Dendritic cell treated with granulocyte-macrophage colony-stimulating factor and Interleukin-4, amounts not matched to agents 40 ng/mL and 50 ng/mL, for 4 days (primary cell): ENCODE data around the gene EDEM1.

Source experiments
- H3K27ac Mint-ChIP-seq: one replicate; pipeline ENCODE4 v1.8.0; 2022; ENCODE audit warnings: mild to moderate bottlenecking, mixed read lengths
- H3K27me3 Mint-ChIP-seq: one replicate; pipeline ENCODE4 v1.8.0; 2022; ENCODE audit warnings: mild to moderate bottlenecking, mixed read lengths
- H3K36me3 Mint-ChIP-seq: one replicate; pipeline ENCODE4 v1.8.0; 2022; ENCODE audit warnings: low read depth, mixed read lengths
- H3K4me1 Mint-ChIP-seq: one replicate; pipeline ENCODE4 v1.8.0; 2022; ENCODE audit warnings: low read depth, mixed read lengths
- H3K4me3 Mint-ChIP-seq: one replicate; pipeline ENCODE4 v1.8.0; 2022; ENCODE audit warnings: mild to moderate bottlenecking, moderate library complexity, mixed read lengths
- H3K9me3 Mint-ChIP-seq: one replicate; pipeline ENCODE4 v1.8.0; 2022; ENCODE audit warnings: mixed read lengths
- intact Hi-C: fragments of 100-400 bp; cut with micrococcal nuclease; formaldehyde crosslinking; loops from one replicate; pipeline ENCODE4 v1.15.0; 2022

EDEM1 gene

DNA sequence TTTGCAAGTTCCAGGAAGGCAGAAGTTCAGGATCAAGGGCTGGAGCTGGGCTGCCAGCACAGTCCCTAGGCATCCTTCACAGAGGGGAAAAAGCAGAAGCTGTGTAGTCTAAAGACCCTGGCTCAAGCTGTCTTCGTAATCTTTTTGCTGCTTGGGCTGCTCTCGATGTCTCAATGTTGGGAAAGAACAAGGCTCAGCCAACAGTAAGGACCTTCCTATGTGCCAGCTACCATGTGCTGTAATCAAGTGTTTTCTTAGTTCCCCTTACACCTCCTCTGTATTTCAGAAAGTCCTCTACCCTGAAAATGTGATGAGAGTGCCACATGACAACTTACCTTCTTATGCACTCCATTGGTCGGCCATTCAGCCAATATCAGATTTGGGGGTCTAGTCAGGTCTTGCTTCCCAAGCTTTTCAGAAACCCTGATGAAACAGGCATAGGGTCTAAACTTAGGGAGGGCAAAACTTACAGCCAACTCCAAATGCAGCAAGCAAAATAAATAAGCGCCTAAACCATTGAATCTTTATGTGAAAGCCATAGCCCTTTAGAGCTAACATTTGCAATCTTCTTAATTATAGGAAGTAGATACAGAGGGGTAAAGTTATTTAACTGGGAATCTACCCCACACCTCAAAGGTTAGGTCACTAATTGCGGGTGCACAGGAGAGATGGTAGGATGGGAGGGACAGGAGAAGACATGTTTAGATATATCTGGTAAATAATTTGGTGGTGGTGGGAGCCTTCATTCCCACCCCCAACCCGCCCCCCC, 1.2 kb upstream of the EDEM1 start:
- intact Hi-C loops = loop anchor here (1.0 to 5.0 kb wide), 4 partner anchors 47 to 693 kb away; partner anchors contain the start of genes ARL8B, BHLHE40 and ITPR1

DNA sequence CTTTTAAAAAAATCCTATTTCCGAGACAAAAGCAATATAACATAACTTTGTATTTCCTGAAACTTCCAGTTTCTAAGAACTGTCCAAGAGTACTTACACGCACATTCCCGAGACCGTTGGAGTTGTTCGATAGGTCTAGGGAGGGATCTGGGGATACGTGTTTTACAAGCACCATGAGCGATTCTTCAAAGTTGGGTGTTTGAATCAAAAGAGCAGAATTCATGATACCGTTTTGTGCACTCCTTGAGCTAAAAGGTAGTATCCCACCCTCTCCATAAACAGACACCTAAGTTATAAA, 700 bp upstream of the EDEM1 start:
- Mint-ChIP-seq H3K4me1 (peaks cover 45% of the 10 kb centered on the region), H3K9me3 (no peaks in the 10 kb centered on the region)
- intact Hi-C loops = loop anchor here (1.0 to 5.0 kb wide), 4 partner anchors 48 to 694 kb away; partner anchors contain the start of genes ARL8B, BHLHE40 and ITPR1

More for the DNA sequence above, 1.2 kb upstream of the EDEM1 start:
- H3K9me3 Mint-ChIP-seq = no peaks in the 10 kb centered on the region
- H3K4me1 Mint-ChIP-seq = peaks cover 41% of the 10 kb centered on the region
- peaks cover 60% of the 10 kb centered on the region for H3K36me3 Mint-ChIP-seq
- no peaks in the 10 kb centered on the region for H3K27me3 Mint-ChIP-seq
- H3K27ac Mint-ChIP-seq = peak overlapping the region; percentile 85
- peak overlapping the region; percentile 46 for H3K4me3 Mint-ChIP-seq

DNA sequence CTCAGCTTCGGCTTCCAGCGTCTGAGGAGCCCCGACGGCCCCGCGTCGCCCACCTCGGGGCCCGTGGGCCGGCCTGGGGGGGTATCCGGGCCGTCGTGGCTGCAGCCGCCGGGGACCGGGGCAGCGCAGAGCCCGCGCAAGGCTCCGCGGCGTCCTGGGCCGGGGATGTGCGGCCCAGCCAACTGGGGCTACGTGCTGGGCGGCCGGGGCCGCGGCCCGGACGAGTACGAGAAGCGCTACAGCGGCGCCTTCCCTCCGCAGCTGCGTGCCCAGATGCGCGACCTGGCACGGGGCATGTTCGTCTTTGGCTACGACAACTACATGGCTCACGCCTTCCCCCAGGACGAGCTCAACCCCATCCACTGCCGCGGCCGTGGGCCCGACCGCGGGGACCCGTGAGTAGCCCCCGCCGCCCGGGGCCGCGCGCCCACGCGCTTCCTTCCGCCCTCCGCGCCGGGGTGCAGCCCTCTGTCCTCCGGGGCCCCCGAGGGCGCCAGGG, 462 bp downstream of the EDEM1 start:
- Mint-ChIP-seq H3K9me3 (no peaks in the 10 kb centered on the region), H3K27me3 (no peaks in the 10 kb centered on the region), H3K36me3 (peaks cover 56% of the 10 kb centered on the region), H3K4me1 (peaks cover 56% of the 10 kb centered on the region), H3K4me3 (peak overlapping the region; percentile 98), H3K27ac (peak overlapping the region; percentile 85)
- intact Hi-C loops = loop anchor here (1.0 to 5.0 kb wide), 4 partner anchors 11 to 695 kb away; partner anchors contain the start of genes ARL8B, BHLHE40 and ITPR1

More for the DNA sequence above, 700 bp upstream of the EDEM1 start:
- peak overlapping the region; percentile 85 for H3K27ac Mint-ChIP-seq
- no peaks in the 10 kb centered on the region for H3K27me3 Mint-ChIP-seq
- peaks cover 56% of the 10 kb centered on the region for H3K36me3 Mint-ChIP-seq
- H3K4me3 Mint-ChIP-seq = peak overlapping the region; percentile 84

DNA sequence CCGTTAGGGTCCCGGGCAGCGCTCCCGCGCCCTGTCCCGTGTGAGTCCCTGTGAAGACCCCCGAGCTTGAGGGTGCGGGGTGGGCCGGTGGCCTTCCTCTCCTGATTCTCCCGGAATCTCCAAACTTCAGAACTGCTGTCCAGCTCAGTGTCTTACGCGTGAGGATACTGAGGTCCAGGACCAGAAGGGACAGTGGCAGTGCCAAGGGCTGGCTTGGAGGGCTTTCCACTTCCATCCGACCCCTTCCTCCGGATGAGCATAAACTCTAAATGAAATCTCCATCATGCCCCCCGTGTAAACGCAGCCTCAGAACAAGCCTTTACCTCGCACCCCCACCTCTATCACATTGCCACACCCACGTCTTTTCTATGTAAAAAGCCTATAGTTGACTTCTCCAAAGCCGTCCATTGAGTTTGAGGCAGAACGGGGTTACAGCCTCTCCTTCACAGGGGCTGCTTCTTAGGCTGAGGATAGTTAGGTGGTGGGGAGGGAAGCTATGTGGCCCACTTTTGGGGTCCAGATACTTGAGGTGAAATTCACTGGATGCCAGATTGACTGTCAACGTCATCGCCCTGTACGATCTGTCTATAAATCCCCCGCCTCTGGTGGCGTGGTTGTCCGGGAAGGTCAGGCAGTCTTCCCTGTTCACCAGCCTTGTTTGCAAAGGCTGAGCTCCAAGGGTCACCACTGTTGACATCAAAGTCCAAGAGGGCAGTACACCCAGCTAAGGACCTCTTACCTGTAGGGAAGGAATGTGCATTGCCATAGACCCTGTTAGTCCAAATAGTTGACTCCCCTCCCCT, 1.1 kb downstream of the EDEM1 start:
- H3K9me3 Mint-ChIP-seq = no peaks in the 10 kb centered on the region
- H3K4me1 Mint-ChIP-seq = peaks cover 59% of the 10 kb centered on the region

DNA sequence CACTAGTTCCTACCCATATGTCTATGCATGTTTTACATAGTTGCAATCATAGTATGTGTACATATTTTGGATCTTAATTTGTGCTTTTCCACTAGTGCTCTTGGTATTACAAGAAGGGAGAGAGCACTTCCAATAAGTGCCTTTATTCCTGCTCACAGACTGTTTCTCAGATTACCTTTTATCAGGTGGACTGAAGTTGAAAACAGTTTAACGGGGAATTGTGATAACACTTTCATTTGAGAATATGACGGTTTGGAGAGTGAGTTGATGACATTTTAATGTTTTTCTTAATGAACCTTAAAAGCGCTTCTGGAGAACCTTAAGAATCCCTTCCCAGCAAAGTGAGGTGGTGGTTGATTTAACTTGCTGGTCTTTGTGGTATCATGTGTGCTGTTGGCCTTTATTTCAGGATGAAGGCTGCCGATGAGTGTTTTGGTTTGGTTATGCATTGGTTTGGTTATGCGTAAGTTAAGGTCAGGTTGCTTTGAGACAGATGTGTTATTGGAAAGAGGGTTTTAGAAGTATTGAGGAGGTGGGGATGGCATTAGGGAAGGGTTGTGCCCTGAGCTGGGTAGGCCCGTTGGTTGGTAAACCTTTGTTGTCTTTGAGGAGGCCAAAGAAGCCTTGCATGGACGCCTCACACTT, 2.8 kb downstream of the EDEM1 start:
- Mint-ChIP-seq H3K27ac (peak overlapping the region; percentile 85), H3K4me3 (peak overlapping the region; percentile 65), H3K36me3 (peaks cover 60% of the 10 kb centered on the region), H3K27me3 (no peaks in the 10 kb centered on the region), H3K9me3 (no peaks in the 10 kb centered on the region), H3K4me1 (peaks cover 70% of the 10 kb centered on the region)
- intact Hi-C loops = no loop called here

More for the DNA sequence above, 1.1 kb downstream of the EDEM1 start:
- Mint-ChIP-seq H3K27ac (peak overlapping the region; percentile 85), H3K36me3 (peaks cover 59% of the 10 kb centered on the region), H3K27me3 (no peaks in the 10 kb centered on the region), H3K4me3 (peak overlapping the region; percentile 98)
- intact Hi-C loops = loop anchor here (1.0 to 5.0 kb wide), 2 partner anchors 11 to 211 kb away; partner anchors contain the start of gene BHLHE40

DNA sequence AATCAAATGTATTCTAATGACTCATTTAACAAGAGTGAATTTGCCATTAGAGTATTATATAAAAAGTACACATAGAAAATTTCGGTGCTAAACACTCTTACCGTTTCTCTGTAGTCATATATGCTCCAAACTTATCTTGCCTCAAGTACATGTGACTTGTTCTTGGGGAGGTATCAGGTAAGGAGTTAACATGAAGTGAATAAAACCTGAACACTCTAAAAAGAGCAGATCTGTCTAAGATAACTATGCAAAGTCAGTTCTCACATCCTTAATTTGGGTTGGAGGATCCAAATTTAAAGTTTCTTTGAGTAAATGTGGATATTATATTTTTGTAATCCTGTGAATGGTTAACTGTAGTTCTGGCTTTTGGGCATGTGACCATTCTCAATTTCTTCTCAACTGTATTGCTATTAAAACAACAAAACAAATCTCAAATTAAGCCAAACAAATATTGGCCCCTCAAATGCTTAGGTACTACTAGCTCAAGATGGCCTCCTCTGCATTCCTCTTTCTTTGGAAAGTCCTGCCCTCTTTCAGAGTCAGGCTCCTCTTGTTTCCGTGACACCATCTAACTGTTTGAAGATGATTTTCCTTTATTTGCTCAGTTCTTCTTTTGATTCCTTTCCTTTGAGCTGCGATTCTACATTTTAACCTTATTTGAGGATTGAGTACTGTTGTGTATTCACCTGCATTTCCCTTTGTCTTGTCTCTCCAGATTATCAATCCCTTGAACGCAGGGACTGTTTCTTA, 4.2 kb downstream of the EDEM1 start:
- Mint-ChIP-seq H3K27me3 (no peaks in the 10 kb centered on the region), H3K4me3 (peak overlapping the region; percentile 44), H3K27ac (peak overlapping the region; percentile 82), H3K4me1 (peaks cover 71% of the 10 kb centered on the region), H3K36me3 (peaks cover 70% of the 10 kb centered on the region), H3K9me3 (no peaks in the 10 kb centered on the region)
- intact Hi-C loops = no loop called here

DNA sequence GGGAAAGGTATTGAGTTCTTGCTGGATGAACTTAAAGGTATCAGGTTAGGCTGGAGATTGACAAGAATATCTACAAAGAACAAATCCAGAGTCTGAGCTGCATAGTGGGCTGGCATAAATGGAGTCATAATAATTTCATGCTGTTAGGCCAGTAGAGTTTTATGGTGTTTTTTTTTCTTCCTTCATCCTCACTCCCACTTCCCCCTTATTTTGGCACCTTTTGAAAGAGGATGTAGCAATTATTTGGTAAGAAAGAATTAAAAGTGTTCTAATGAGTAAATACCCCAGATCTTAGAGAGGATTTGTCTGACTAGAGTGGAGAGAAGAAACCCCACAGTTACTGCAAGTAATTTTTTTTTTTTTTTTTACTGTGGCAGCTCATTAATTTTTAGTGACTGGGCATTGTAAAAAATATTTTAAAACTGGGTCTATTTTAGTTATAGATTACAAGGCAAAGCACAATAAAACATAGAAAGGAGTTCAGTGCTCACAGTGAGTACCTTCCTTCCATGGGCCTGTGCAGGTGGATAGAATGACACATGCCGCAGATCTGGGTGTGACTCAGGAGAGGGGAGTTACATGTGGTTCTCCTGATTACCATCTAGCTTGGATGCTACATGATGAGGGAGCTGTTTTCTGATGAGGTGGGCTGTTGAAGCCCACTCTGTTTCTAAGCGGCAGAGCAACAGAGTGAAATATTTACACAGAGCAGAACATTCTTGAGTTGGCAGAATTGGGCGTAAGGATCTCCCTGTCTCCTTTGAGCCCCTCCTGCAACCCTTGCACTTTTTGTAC, 5.3 kb downstream of the EDEM1 start:
- peak overlapping the region; percentile 82 for H3K27ac Mint-ChIP-seq
- peak overlapping the region; percentile 44 for H3K4me3 Mint-ChIP-seq
- H3K9me3 Mint-ChIP-seq = no peaks in the 10 kb centered on the region
- intact Hi-C loops = no loop called here
- peaks cover 74% of the 10 kb centered on the region for H3K36me3 Mint-ChIP-seq
- no peaks in the 10 kb centered on the region for H3K27me3 Mint-ChIP-seq
- H3K4me1 Mint-ChIP-seq = peaks cover 77% of the 10 kb centered on the region

DNA sequence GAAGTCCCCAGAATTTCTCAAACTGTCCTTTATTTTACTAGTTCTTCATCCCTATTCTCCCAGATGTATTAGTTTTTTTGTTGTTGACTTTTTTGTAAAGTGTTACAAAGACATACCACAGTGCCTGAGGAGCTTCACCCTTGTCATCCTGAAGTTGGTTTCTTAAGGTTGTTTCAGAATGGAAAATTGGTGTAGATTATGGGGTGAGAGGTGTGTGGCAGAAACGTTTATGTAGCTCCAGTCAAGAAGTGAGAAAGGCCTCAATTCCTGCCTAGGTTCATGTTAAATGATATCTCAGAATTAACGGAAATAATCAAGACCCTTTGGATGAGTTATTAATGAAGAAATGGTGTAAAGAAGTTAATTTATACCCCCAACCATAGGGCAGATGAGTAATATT, 6.8 kb downstream of the EDEM1 start:
- peaks cover 77% of the 10 kb centered on the region for H3K36me3 Mint-ChIP-seq

DNA sequence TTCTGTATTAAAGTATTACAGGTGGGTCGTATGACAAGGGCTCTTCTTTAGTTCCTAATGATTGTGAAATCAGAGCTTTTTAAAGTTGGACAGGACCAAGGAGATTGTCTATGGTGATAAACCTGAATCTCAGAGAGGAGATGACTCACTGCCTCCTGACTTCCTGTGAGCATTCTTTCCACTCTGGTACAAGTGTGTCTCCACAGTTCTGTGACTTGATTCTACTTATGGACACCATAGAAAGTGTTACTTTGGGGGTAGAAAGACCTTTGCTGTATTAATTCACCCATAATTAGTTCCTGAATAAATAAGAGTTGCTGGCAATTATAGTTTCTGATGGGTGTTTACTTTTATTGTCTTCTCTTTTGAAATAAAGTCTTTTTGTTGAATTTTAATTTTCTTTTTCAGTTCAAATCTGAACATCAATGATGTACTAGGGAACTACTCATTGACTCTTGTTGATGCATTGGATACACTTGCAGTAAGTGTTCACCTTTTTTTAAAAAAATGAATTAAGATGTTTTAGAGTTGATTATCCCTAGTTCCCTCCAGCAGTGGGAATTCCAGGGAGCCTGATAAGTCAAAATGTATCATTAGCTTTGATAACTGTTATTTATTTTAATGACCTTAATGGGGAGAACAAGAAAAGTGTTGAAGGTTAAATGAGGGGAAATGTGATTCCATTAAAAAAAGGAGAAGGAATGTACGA, 7.4 kb downstream of the EDEM1 start:
- Mint-ChIP-seq H3K4me3 (peak overlapping the region; percentile 46), H3K9me3 (no peaks in the 10 kb centered on the region), H3K27me3 (no peaks in the 10 kb centered on the region), H3K4me1 (peaks cover 85% of the 10 kb centered on the region), H3K27ac (peak overlapping the region; percentile 82), H3K36me3 (peaks cover 75% of the 10 kb centered on the region)
- intact Hi-C loops = no loop called here

More for the DNA sequence above, 6.8 kb downstream of the EDEM1 start:
- H3K9me3 Mint-ChIP-seq = no peaks in the 10 kb centered on the region
- H3K4me1 Mint-ChIP-seq = peaks cover 88% of the 10 kb centered on the region
- H3K4me3 Mint-ChIP-seq = no peak overlapping the region
- intact Hi-C loops = no loop called here
- peak overlapping the region; percentile 82 for H3K27ac Mint-ChIP-seq
- no peaks in the 10 kb centered on the region for H3K27me3 Mint-ChIP-seq

DNA sequence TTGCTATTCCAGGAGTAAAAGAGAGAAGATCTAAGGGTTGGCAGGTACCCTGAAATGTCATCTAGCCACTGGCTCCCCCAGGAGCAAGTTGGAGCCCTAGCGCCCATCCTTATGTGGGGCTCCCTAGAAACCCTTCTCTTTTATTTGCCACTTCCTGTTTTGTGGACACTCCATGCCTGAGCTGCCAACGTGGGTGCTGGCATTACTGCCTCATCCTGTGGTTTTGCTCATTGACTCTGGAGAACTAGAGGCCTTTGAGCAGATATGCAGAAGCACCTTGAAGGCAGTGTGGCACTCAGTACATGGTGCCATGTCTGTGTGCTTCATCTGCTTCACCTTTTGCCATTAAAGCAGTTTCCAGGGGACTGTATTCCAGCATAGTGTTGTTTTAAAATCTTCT, 8.1 kb downstream of the EDEM1 start:
- intact Hi-C loops = no loop called here
- Mint-ChIP-seq H3K27me3 (no peaks in the 10 kb centered on the region), H3K4me1 (peaks cover 85% of the 10 kb centered on the region), H3K9me3 (no peaks in the 10 kb centered on the region), H3K36me3 (peaks cover 75% of the 10 kb centered on the region), H3K27ac (peak overlapping the region; percentile 82), H3K4me3 (peak overlapping the region; percentile 46)

DNA sequence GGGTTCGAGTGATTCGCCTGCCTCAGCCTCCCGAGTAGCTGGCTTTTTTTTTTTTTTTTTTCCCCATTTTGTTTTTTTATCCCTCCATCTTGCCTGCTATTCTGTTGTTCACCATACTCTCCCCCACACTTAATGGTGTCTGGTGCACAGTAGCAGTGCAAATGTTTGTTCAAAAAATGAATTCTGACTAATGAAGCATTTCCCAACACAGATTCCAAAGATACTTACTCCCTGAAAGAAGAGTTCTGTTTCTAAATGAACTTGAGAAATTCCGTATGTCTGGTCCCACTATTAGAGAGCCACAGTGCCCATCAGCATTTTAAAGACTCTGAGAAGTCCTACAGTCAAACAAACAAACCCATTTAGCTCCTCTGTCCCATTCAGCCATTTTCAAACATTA, 9.5 kb downstream of the EDEM1 start:
- Mint-ChIP-seq H3K27me3 (no peaks in the 10 kb centered on the region), H3K36me3 (peaks cover 81% of the 10 kb centered on the region), H3K4me1 (peaks cover 78% of the 10 kb centered on the region), H3K27ac (peak overlapping the region; percentile 93), H3K4me3 (peak overlapping the region; percentile 39), H3K9me3 (no peaks in the 10 kb centered on the region)
- intact Hi-C loops = no loop called here
